ENCODE measurements around the gene NAV3. TPM values are rescaled to one million over a fixed set of nuclear protein-coding genes. Genes with fewer than 3 reads are reported as not detected.

NAV3 gene
- total and polyA plus RNA-seq, 2 donors (not counting 1 experiment from before 2014, with no cell fraction given), result not detected

DNA sequence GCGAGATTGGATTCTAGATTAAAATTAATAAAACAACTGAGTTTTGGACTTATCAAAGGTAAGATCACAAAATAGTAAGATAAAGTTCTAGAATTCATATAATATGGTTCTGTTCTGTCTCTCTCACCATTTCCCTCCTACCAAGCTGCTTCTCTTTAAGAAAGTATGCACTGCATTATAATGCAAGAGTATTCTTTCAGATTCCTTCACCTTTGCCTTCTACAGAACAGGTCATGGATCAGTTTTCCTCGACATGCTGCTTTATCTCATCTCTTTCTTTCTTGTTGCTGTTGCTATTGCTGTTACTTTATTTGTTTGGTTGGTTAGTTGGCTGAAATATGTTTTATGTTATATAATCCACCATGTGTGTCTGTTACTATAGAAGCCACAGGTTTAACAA is 357.0 kb downstream of the NAV3 start:
- POLR2A ChIA-PET, result no interaction called here
- Mint-ChIP-seq H3K27me3 (no peaks in the 10 kb centered on the region), H3K4me3 (no peak overlapping the region), H3K27ac (no peak overlapping the region), H3K9me3 (ENCODE audit: insufficient read depth) (no peaks in the 10 kb centered on the region), H3K4me1 (no peaks in the 10 kb centered on the region)
- Histone ChIP-seq H3K79me2 (ENCODE audit: control insufficient read depth, insufficient read depth, low read length) (no peaks in the 10 kb centered on the region), H3K27me3 (replicated peaks in 1 of 4; ENCODE audit: control extremely low read depth in 1 of 4, control insufficient read depth in 3 of 4, insufficient read depth in 4 of 4, low read length in 3 of 4) (no peaks in the 10 kb centered on the region), H3K9ac (ENCODE audit: low read length) (no peak overlapping the region), H3K9me3 (ENCODE audit: control extremely low read depth in 1 of 3, control insufficient read depth in 2 of 3, insufficient read depth in 1 of 3, low read length in 2 of 3) (no peaks in the 10 kb centered on the region), H3K27ac (ENCODE audit: low read length in 2 of 2) (no peak overlapping the region), H3K4me1 (ENCODE audit: control insufficient read depth in 2 of 2, insufficient read depth in 2 of 2, low read length in 2 of 2) (no peaks in the 10 kb centered on the region), H2AFZ (ENCODE audit: insufficient read depth, low read depth, low read length, poor library complexity, severe bottlenecking) (no peak overlapping the region), H4K20me1 (ENCODE audit: control insufficient read depth, insufficient read depth, low read length, poor library complexity, severe bottlenecking) (no peaks in the 10 kb centered on the region), H3K4me2 (replicated peaks; ENCODE audit: low read depth, low read length, poor library complexity, severe bottlenecking) (no peak overlapping the region), H3K36me3 (replicated peaks in 1 of 2; ENCODE audit: control extremely low read depth in 1 of 2, control insufficient read depth in 1 of 2, extremely low read depth in 1 of 2, insufficient read depth in 2 of 2, low read length in 1 of 2) (no peaks in the 10 kb centered on the region), H3K4me3 (ENCODE audit: control extremely low read depth in 1 of 5, extremely low read depth in 1 of 5, insufficient read depth in 1 of 5, low read depth in 2 of 5, low read length in 4 of 5) (no peak overlapping the region)
- WGBS (ENCODE audit: insufficient coverage), result no CpG with 5 or more reads among the region's 2 CpGs
- no peak for TF ChIP-seq EZH2 (IDR thresholded peaks at IDR 0.05; ENCODE audit: borderline replicate concordance, insufficient read depth, low read depth, low read length, poor library complexity, severe bottlenecking)
- TF ChIP-seq, protein P1, sequence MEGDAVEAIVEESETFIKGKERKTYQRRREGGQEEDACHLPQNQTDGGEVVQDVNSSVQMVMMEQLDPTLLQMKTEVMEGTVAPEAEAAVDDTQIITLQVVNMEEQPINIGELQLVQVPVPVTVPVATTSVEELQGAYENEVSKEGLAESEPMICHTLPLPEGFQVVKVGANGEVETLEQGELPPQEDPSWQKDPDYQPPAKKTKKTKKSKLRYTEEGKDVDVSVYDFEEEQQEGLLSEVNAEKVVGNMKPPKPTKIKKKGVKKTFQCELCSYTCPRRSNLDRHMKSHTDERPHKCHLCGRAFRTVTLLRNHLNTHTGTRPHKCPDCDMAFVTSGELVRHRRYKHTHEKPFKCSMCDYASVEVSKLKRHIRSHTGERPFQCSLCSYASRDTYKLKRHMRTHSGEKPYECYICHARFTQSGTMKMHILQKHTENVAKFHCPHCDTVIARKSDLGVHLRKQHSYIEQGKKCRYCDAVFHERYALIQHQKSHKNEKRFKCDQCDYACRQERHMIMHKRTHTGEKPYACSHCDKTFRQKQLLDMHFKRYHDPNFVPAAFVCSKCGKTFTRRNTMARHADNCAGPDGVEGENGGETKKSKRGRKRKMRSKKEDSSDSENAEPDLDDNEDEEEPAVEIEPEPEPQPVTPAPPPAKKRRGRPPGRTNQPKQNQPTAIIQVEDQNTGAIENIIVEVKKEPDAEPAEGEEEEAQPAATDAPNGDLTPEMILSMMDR (IDR thresholded peaks at IDR 0.05), result no peak
- DNase-seq, result no peak
- CTCF ChIA-PET, result no interaction called here
- no peak for ATAC-seq (ENCODE audit: low read depth)
- intact Hi-C loops (cut with micrococcal nuclease), result no loop called here

DNA sequence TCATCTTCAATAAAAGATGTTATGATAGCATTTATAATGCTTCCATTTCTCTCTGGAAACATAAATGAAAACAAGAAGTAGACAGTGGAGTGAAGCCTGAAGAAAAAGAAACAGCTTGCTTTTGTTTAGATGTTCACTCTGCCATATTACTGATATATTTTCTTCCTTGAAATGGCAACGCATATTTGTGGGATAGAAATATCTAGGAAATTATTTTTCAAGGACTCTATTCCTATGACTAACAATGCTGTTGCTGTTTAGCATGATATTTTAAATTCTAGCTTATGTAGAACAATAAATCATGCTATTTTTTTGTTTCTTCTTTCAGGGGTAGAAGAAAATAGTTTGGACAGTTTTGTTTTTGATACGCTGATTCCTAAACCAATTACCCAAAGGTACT is 359.0 kb downstream of the NAV3 start:
- no peak for DNase-seq
- H2AFZ ChIP-seq (ENCODE audit: insufficient read depth, low read depth, low read length, poor library complexity, severe bottlenecking), result no peak overlapping the region
- H3K36me3 ChIP-seq (replicated peaks in 1 of 2; ENCODE audit: control extremely low read depth in 1 of 2, control insufficient read depth in 1 of 2, extremely low read depth in 1 of 2, insufficient read depth in 2 of 2, low read length in 1 of 2), result no peaks in the 10 kb centered on the region
- no peak for ATAC-seq (ENCODE audit: low read depth)
- Mint-ChIP-seq H3K27ac (no peak overlapping the region), H3K27me3 (no peaks in the 10 kb centered on the region), H3K4me3 (no peak overlapping the region), H3K4me1 (no peaks in the 10 kb centered on the region), H3K9me3 (ENCODE audit: insufficient read depth) (no peaks in the 10 kb centered on the region)
- H3K79me2 ChIP-seq (ENCODE audit: control insufficient read depth, insufficient read depth, low read length), result no peaks in the 10 kb centered on the region
- ChIA-PET POLR2A (no interaction called here), CTCF (no interaction called here)
- H3K27ac ChIP-seq (ENCODE audit: low read length in 2 of 2), result no peak overlapping the region
- no peaks in the 10 kb centered on the region for H4K20me1 ChIP-seq (ENCODE audit: control insufficient read depth, insufficient read depth, low read length, poor library complexity, severe bottlenecking)
- TF ChIP-seq, protein P1 (IDR thresholded peaks at IDR 0.05), result no peak
- no peak for TF ChIP-seq EZH2 (IDR thresholded peaks at IDR 0.05; ENCODE audit: borderline replicate concordance, insufficient read depth, low read depth, low read length, poor library complexity, severe bottlenecking)
- H3K4me3 ChIP-seq (ENCODE audit: control extremely low read depth in 1 of 5, extremely low read depth in 1 of 5, insufficient read depth in 1 of 5, low read depth in 2 of 5, low read length in 4 of 5), result no peak overlapping the region
- H3K9me3 ChIP-seq (ENCODE audit: control extremely low read depth in 1 of 3, control insufficient read depth in 2 of 3, insufficient read depth in 1 of 3, low read length in 2 of 3), result no peaks in the 10 kb centered on the region
- WGBS (ENCODE audit: insufficient coverage), result no CpG with 5 or more reads among the region's 2 CpGs
- H3K4me2 ChIP-seq (replicated peaks; ENCODE audit: low read depth, low read length, poor library complexity, severe bottlenecking), result no peak overlapping the region
- intact Hi-C loops (cut with micrococcal nuclease), result no loop called here
- H3K9ac ChIP-seq (ENCODE audit: low read length), result no peak overlapping the region
- no peaks in the 10 kb centered on the region for H3K27me3 ChIP-seq (replicated peaks in 1 of 4; ENCODE audit: control extremely low read depth in 1 of 4, control insufficient read depth in 3 of 4, insufficient read depth in 4 of 4, low read length in 3 of 4)
- no peaks in the 10 kb centered on the region for H3K4me1 ChIP-seq (ENCODE audit: control insufficient read depth in 2 of 2, insufficient read depth in 2 of 2, low read length in 2 of 2)
